Right lobe of liver (tissue), 6 donors: ENCODE data around the gene FRMD4A. TPM values are rescaled to one million over a fixed set of nuclear protein-coding genes. Genes with fewer than 3 reads are reported as not detected.

Experiments used
- ATAC-seq, 4 donors: fragments of 200-7000 bp; cut with Tn5 transposase; one replicate each; pipeline ENCODE4 v1.9.1; 2020; ENCODE audit warnings: mild to moderate bottlenecking in 4 of 4, moderate library complexity in 4 of 4
- DNase-seq, 3 donors: peaks; one replicate each; pipeline ENCODE4 v3.0.0-alpha.2; 2020
- H3K27ac ChIP-seq, 3 donors: fragments of 200-600 bp; one replicate each; pipeline ENCODE4 v1.8.0; 2022
- H3K27me3 ChIP-seq, 2 donors: fragments of 200-600 bp; one replicate each; pipeline ENCODE4 v1.8.0; 2022
- H3K36me3 ChIP-seq, 4 donors: fragments of 200-600 bp; sonication (generic) in 1 of 4; one replicate each; pipeline versions ENCODE4 v1.5.1 to v1.8.0; 2017 to 2022; ENCODE audit warnings: control low read depth in 1 of 4
- H3K4me1 ChIP-seq, 4 donors: fragments of 200-600 bp; sonication (generic) in 1 of 4; one replicate each; pipeline versions ENCODE4 v1.5.1 to v1.8.0; 2017 to 2022; ENCODE audit warnings: control low read depth in 1 of 4
- H3K4me3 ChIP-seq, 3 donors: fragments of 200-600 bp; one replicate each; pipeline ENCODE4 v1.8.0; 2022
- H3K9me3 ChIP-seq, 4 donors: fragments of 200-600 bp; sonication (generic) in 1 of 4; one replicate each; pipeline versions ENCODE4 v1.5.1 to v1.8.0; 2017 to 2022; ENCODE audit warnings: control low read depth in 1 of 4
- CTCF ChIP-seq, 4 donors: fragments of 200-600 bp in 3 of 4; fragments of 450-650 bp in 1 of 4; IDR thresholded peaks; one replicate each; pipeline versions ENCODE4 v1.5.1 to v1.8.0; 2016 to 2022; ENCODE audit warnings: antibody characterized with exemption in 4 of 4, mild to moderate bottlenecking in 2 of 4
- POLR2A ChIP-seq: fragments of 450-650 bp; IDR thresholded peaks from one replicate; pipeline ENCODE4 v1.6.1; 2017; ENCODE audit warnings: antibody characterized with exemption, mild to moderate bottlenecking
- WGBS: methylation state at CpG from one replicate; pipeline ENCODE4 v1.1.6; 2018; ENCODE audit warnings: low coverage, low lambda C conversion rate; ENCODE audit not compliant: insufficient coverage; ENCODE audit errors: missing lambda C conversion rate; 5-methylcytosine and 5-hydroxymethylcytosine counted together
- intact Hi-C, 2 donors: fragments of 100-400 bp; cut with DNase I; formaldehyde crosslinking; loops; one replicate each; pipeline versions ENCODE4 v1.11.2 to v1.14.1; 2022
- total RNA-seq, 6 experiments: library from RNA; depleted of rRNA in 2 of 6; stranded (reverse); fragments of >200 nt in 2 of 6; fragmentation: NEBNext Ultra II Directional in 3 of 6; extraction: Animal tissue kit (Norgen Biotek cat#: 25700) in 3 of 6; gene quantifications; one replicate each; pipeline versions ENCODE4 v1.1.0 to v1.2.4, GENCODE V29; 2016 to 2023
- donor health status: DM: no; HTN: yes; CAD: no.
- donor health status: DM: no; HTN: no; CAD: no.
- donor health status: DM: no; HTN: no; CAD: no.
- donor health status: DM: no; HTN: yes; CAD: no.
- donor health status: DM: no; HTN: yes; CAD: no.

FRMD4A gene
- total RNA-seq, 6 experiments from 2014 or later = 8.4 to 22.8 (median 13.3) TPM

- intact Hi-C loops = no loop called here
- peak; percentile 26 to 44 (median 33) for ATAC-seq
- H3K9me3 ChIP-seq = no peaks in the 10 kb centered on the region
Measured at GRCh38 chr10:13632440-13632839, 698.3 kb downstream of the FRMD4A start.

DNA sequence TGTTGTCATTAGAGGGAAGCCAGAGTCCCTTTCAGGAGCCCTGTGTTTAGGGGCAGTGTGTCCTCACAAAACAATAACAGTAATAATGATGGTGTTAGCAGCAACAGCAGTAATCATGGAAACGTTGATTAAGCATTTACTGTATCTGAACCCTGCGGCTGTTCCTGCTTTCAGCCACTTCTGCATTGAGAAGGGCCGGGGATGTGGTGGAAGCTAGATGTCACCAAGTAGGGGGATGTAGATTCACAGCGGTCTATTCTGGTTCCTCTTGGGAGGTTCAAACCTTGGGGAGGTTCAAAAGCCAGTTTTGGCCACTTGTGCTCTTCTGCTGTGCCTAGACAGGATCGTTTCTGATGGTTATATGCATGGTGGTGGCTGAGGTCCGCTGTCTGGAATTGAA is 699.1 kb downstream of the FRMD4A start:
- Histone ChIP-seq H3K27me3 (no peaks in the 10 kb centered on the region), H3K27ac (no peak overlapping the region), H3K4me1 (no peaks in the 10 kb centered on the region), H3K4me3 (no peak overlapping the region), H3K9me3 (no peaks in the 10 kb centered on the region), H3K36me3 (peaks cover 0 to 3% (median 0%) of the 10 kb centered on the region in 4 donors)
- intact Hi-C loops = no loop called here
- DNase-seq (no peak), ATAC-seq (peak; percentile 40 to 70 (median 60))
- 72% methylated on average over 2 of the region's 6 CpGs for WGBS
- TF ChIP-seq POLR2A (no peak), CTCF (IDR thresholded peaks at IDR 0.05) (no peak)

More at GRCh38 chr10:13632440-13632839, 698.3 kb downstream of the FRMD4A start:
- Histone ChIP-seq H3K27ac (no peak overlapping the region), H3K27me3 (no peaks in the 10 kb centered on the region), H3K4me3 (no peak overlapping the region), H3K36me3 (peaks cover 0 to 3% (median 0%) of the 10 kb centered on the region in 4 donors), H3K4me1 (no peaks in the 10 kb centered on the region)
- TF ChIP-seq CTCF (IDR thresholded peaks at IDR 0.05) (no peak), POLR2A (no peak)
- WGBS = 68% methylated on average over 3 of the region's 3 CpGs
- DNase-seq = no peak

DNA sequence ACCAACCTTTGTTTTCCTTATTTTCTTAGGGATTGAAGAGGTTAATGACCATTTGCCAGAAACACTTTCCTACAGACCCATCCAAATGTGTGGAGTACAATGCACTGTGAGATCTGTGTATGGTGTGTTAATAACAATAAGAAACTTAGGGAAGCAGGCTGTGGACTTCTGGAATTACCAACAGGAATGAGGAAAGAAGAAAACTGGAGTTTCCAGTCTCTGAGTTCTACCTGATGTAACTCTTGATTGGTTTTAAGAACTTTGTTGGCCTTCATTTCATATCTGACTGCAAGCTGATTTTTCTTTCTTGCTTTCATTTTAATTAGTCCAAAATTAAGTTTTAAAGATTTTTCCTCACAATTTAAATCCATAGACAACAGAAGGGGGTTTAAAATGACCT is 700.5 kb downstream of the FRMD4A start:
- Histone ChIP-seq H3K4me3 (no peak overlapping the region), H3K27me3 (no peaks in the 10 kb centered on the region), H3K4me1 (no peaks in the 10 kb centered on the region), H3K36me3 (peaks cover 0 to 3% (median 0%) of the 10 kb centered on the region in 4 donors), H3K27ac (no peak overlapping the region), H3K9me3 (no peaks in the 10 kb centered on the region)
- ATAC-seq = no peak
- intact Hi-C loops = no loop called here
- TF ChIP-seq CTCF (IDR thresholded peaks at IDR 0.05) = no peak
- TF ChIP-seq POLR2A = no peak
- no peak for DNase-seq

DNA sequence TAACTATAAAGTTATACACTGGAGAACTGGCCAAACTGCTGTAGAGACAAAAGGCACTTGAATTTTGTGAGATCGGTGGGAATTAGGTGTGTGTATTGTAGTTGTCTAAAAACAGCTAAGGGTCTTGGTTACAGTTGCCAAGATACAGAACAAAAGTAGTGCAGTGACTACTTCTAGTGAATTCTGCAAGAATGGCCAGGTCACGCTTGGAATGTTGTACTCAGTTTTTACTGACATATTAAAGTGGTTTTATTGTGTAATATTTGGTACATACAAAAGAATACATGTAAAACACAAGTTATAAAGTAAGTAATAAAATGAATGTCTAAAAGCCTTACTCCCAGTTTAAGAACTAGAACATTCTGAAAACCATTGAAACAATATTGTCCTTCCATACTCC is 701.6 kb downstream of the FRMD4A start:
- Histone ChIP-seq H3K9me3 (no peaks in the 10 kb centered on the region), H3K36me3 (peaks cover 0 to 3% (median 0%) of the 10 kb centered on the region in 4 donors), H3K27me3 (no peaks in the 10 kb centered on the region), H3K4me1 (no peaks in the 10 kb centered on the region), H3K4me3 (no peak overlapping the region), H3K27ac (no peak overlapping the region)
- WGBS = 89% methylated on average over 2 of the region's 2 CpGs
- DNase-seq = no peak
- TF ChIP-seq POLR2A (no peak), CTCF (IDR thresholded peaks at IDR 0.05) (no peak)
- intact Hi-C loops = no loop called here
- no peak for ATAC-seq

GRCh38 chr10:13628661-13629060 is 702.1 kb downstream of the FRMD4A start:
- Histone ChIP-seq H3K4me1 (no peaks in the 10 kb centered on the region), H3K9me3 (no peaks in the 10 kb centered on the region), H3K27ac (no peak overlapping the region), H3K4me3 (no peak overlapping the region), H3K36me3 (peaks cover 0 to 3% (median 0%) of the 10 kb centered on the region in 4 donors), H3K27me3 (no peaks in the 10 kb centered on the region)
- no peak for TF ChIP-seq CTCF (IDR thresholded peaks at IDR 0.05)
- TF ChIP-seq POLR2A = no peak
- ATAC-seq = peak in 1 of 4 donors; percentile 44
- 68% methylated on average over 6 of the region's 7 CpGs for WGBS
- intact Hi-C loops = no loop called here
- DNase-seq = no peak
